ENCODE data around the gene ITM2C.

Gene ITM2C

GRCh38 chr2:230898713-230899091 lies 34.0 kb downstream of the ITM2C start:
- H3K4me3 ChIP-seq (ENCODE audit: low read length) = no peak overlapping the region
- no peak for TF ChIP-seq CTCF (IDR thresholded peaks at IDR 0.05; ENCODE audit: insufficient read depth, low read depth, low read length, missing control alignments)
- DNase-seq (ENCODE audit: low read depth) = no peak

GRCh38 chr2:230899287-230899686 lies 34.5 kb downstream of the ITM2C start:
- TF ChIP-seq CTCF (IDR thresholded peaks at IDR 0.05; ENCODE audit: insufficient read depth, low read depth, low read length, missing control alignments) = no peak
- no peak for DNase-seq (ENCODE audit: low read depth)
- no peak overlapping the region for H3K4me3 ChIP-seq (ENCODE audit: low read length)

- TF ChIP-seq CTCF (IDR thresholded peaks at IDR 0.05; ENCODE audit: insufficient read depth, low read depth, low read length, missing control alignments) = no peak
- H3K4me3 ChIP-seq (ENCODE audit: low read length) = no peak overlapping the region
- no peak for DNase-seq (ENCODE audit: low read depth)
Observed at GRCh38 chr2:230899786-230900185, 35.0 kb downstream of the ITM2C start.

GRCh38 chr2:230900336-230900995 lies 35.7 kb downstream of the ITM2C start:
- H3K4me3 ChIP-seq (ENCODE audit: low read length) = no peak overlapping the region
- no peak for TF ChIP-seq CTCF (IDR thresholded peaks at IDR 0.05; ENCODE audit: insufficient read depth, low read depth, low read length, missing control alignments)
- no peak for DNase-seq (ENCODE audit: low read depth)

- TF ChIP-seq CTCF (IDR thresholded peaks at IDR 0.05; ENCODE audit: insufficient read depth, low read depth, low read length, missing control alignments) = no peak
- no peak for DNase-seq (ENCODE audit: low read depth)
- no peak overlapping the region for H3K4me3 ChIP-seq (ENCODE audit: low read length)
Observed at GRCh38 chr2:230901006-230901405, 36.3 kb downstream of the ITM2C start.

- peak; percentile 72 for DNase-seq (ENCODE audit: low read depth)
Observed at GRCh38 chr2:230902180-230902899, 37.6 kb downstream of the ITM2C start.

More at GRCh38 chr2:230902180-230902899, 37.6 kb downstream of the ITM2C start:
- H3K4me3 ChIP-seq (ENCODE audit: low read length) = no peak overlapping the region
- TF ChIP-seq CTCF (IDR thresholded peaks at IDR 0.05; ENCODE audit: insufficient read depth, low read depth, low read length, missing control alignments) = peak; percentile 97

All from epithelial cell of esophagus (primary cell).